Measurements from ENCODE around the gene PTTG2.

PTTG2 gene

DNA sequence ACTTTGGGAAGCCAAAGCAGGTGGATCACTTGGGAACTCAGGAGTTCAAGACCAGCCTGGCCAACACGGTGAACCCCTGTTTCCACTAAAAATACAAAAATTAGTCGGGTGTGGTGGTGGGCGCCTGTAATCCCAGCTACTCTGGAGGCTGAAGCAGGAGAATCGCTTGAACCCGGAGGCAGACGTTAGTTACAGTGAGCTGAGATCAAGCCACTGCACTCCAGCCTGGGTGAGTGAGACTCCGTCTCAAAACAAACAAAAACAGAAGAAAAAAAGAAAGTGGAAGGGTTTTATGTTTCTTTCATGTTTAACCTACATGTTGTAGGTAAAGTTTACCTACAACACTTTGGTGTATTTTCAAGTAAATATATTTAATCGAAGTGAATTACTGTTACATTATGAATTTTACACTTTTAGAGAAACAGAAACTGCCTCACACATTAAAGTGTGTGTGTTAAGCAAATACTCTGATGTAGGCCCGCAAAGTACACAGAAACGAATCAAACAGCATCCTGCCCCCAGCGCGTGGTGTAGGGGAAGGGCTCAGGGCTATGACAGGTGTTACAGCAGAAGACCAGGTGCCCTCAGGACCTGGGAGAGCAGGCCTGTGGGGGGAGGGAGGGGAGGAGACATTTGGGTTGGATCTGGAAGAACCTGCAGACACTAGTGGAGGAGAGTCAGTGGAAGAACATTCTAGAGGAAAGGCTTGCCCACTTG is 39.0 kb downstream of the PTTG2 start:
- peak overlapping the region; percentile 34; the same call in 1 of the 2 replicates for H3K27ac ChIP-seq
- TF ChIP-seq, protein P1, sequence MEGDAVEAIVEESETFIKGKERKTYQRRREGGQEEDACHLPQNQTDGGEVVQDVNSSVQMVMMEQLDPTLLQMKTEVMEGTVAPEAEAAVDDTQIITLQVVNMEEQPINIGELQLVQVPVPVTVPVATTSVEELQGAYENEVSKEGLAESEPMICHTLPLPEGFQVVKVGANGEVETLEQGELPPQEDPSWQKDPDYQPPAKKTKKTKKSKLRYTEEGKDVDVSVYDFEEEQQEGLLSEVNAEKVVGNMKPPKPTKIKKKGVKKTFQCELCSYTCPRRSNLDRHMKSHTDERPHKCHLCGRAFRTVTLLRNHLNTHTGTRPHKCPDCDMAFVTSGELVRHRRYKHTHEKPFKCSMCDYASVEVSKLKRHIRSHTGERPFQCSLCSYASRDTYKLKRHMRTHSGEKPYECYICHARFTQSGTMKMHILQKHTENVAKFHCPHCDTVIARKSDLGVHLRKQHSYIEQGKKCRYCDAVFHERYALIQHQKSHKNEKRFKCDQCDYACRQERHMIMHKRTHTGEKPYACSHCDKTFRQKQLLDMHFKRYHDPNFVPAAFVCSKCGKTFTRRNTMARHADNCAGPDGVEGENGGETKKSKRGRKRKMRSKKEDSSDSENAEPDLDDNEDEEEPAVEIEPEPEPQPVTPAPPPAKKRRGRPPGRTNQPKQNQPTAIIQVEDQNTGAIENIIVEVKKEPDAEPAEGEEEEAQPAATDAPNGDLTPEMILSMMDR (conservative IDR thresholded peaks at IDR 0.05): no peak

DNA sequence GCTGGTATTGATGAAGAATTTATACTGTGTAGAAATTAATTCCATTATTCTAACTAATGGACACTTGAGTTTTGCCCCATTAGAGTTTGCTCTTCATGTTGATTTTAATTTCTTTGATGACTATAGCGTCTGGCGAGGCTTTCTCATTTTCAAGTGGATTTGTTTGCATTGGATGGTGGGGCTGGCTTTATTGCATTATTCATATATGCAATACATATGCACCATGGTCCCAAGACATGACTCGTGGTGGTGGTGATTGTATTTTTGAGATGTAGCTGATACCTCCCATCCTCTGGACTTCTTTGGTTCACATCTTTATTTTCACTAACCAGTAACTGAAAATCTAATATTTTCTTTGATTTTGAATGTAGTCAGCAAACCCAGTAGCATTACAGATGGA is 39.8 kb downstream of the PTTG2 start:
- TF ChIP-seq, protein P1 (conservative IDR thresholded peaks at IDR 0.05): no peak
- H3K27ac ChIP-seq: peak overlapping the region; percentile 34; the same call in 1 of the 2 replicates

DNA sequence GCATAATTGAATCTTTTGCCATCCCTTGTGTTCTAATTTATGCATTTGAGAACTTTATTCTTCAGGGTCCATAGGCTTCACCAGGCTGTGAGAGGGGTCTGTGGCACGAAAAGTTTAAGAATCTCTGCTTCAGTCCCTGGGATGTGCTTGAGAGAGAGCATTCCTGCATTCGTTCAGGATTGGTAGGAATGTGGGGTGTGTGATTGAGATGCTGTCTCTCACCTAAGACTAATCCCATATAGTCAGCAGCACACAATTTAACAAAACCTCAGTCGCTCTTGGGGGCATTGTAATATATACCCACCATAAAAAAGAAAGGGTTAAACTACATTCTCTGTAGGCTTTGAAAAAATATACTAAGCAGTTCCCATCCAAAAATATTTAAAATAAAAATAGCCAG is 41.7 kb downstream of the PTTG2 start:
- TF ChIP-seq, protein P1 (conservative IDR thresholded peaks at IDR 0.05): no peak
- no peak overlapping the region for H3K27ac ChIP-seq

DNA sequence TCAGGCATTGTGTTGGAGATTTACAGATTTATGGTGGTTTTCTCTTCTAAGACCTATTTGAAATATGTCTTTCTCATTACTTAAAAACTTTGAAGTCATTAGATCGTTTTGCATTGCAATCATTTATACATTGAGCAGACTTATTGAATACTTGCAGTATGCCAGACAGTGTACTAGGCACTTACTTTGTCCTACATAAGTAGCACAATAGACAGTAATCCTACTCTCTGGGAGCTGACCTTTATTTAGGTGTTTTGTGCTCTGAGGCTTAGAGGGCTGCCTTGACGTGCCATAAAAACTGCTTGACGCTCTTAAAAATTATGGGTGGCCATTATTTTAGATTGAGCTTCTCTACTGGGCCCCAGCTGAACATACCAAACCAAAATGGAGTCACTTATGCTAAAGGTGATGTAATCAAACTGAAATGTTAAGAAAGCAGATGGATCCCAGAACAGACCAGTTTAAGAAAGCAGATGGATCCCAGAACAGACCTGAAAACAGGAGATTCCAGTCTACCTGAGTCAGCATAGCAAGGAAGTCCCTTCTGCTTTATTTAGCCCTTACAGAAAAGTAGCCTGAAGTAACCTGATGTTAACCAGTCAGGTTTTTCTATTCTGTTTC is 42.4 kb downstream of the PTTG2 start:
- no peak overlapping the region for H3K27ac ChIP-seq
- TF ChIP-seq, protein P1 (conservative IDR thresholded peaks at IDR 0.05): no peak

DNA sequence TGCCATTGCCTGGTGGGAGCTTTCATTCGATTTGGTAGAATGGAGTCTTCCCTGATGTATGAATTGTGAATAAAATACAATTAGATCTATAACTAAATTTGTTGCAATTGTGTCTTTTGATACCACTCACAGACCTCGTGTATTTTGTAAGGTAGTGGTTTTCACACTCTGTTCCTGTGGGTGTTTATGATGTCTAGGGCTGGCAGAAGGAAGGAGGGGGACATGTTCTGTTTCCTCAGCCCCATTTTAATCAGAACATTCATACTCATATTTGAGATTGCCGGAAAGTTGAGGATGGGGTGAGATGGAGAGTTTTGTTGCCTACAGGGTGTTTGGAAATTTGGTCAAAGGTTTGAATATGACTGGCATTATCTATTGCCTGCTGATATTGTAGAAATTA is 42.9 kb downstream of the PTTG2 start:
- TF ChIP-seq, protein P1 (conservative IDR thresholded peaks at IDR 0.05): no peak
- no peak overlapping the region for H3K27ac ChIP-seq

DNA sequence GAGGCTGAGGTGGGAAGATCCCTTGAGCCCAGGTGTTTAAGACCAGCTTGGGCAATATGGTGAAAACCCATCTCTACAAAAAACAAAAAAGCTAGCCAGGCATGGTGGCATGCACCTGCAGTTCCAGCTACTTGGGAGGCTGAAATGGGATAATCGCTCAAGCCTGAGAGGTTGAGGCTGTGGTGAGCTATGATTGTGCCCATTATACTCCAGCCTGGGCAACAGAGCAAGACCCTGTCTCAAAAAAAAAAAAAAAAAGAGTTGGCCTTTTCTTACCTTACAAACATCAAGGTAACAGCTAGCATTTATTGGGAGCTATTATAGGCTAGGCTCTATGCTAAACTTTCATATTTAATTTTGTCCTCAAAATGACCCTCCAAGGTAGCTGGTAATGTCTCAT is 43.4 kb downstream of the PTTG2 start:
- TF ChIP-seq, protein P1 (conservative IDR thresholded peaks at IDR 0.05): no peak

DNA sequence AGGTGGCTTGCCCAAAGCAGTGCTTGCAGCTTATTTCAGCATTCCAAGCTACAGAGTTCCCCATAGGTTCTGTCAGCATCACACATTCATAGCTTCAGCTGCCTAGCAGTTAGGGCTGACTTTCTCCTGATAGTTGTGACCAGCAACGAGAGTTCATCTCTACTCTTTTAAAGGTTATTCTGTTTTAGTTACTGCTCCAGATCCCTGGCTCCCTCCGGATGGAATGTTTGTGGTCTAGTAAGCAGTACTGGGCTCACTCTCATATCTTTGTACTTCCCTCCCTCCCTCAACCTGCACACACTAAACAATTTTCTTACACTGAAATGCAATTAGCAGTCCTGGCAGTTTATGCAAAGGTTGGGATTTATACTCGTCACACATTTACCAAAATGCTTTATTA is 43.9 kb downstream of the PTTG2 start:
- TF ChIP-seq, protein P1 (conservative IDR thresholded peaks at IDR 0.05): no peak
- no peak overlapping the region for H3K27ac ChIP-seq

More for the DNA sequence above, 43.4 kb downstream of the PTTG2 start:
- no peak overlapping the region for H3K27ac ChIP-seq
